Measurements from ENCODE around the gene EIF5B. TPM values are rescaled to one million over a fixed set of nuclear protein-coding genes. Genes with fewer than 3 reads are reported as not detected.
A peak's percentile ranks its signal among the peaks of the same experiment; 100 is the strongest.

The EIF5B gene
- polyA plus RNA-seq, 1 experiment: 4.8 TPM

DNA sequence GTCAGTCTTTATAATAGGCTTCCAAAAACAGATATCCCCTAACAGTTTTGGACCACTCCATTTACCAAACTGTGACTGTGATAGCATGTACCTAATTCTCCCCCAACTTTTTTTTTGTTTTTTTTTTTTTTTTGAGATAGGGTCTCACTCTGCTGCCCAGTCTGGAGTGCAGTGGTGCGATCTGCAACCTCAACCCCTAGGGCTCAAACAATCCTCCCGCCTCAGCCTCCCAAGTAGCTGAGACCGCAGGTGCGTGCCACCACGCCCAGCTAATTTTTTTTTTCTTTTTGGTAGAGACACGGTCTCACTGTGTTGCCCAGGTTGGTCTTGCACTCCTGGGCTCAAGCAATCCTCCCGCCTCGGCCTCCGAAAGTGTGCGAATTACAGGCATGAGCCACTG, 99.7 kb downstream of the EIF5B start:
- ChIA-PET CTCF (interaction anchor here (0.8 to 1.4 kb wide), 3 partner anchors 11 to 818 kb away, joined by 3 to 4 read pairs (median 3); no protein-coding TSS in a partner anchor), POLR2A (no interaction called here)
- Histone ChIP-seq H3K4me3 (ENCODE audit: low read depth, low read length) (no peak overlapping the region), H3K27me3 (ENCODE audit: control insufficient read depth, insufficient read depth, low read length) (no peaks in the 10 kb centered on the region), H3K36me3 (ENCODE audit: control insufficient read depth, insufficient read depth, low read length) (peaks cover 9% of the 10 kb centered on the region; the same call in 1 of the 2 replicates)
- DNase-seq (ENCODE audit: low read depth): no peak
- TF ChIP-seq, protein P1, sequence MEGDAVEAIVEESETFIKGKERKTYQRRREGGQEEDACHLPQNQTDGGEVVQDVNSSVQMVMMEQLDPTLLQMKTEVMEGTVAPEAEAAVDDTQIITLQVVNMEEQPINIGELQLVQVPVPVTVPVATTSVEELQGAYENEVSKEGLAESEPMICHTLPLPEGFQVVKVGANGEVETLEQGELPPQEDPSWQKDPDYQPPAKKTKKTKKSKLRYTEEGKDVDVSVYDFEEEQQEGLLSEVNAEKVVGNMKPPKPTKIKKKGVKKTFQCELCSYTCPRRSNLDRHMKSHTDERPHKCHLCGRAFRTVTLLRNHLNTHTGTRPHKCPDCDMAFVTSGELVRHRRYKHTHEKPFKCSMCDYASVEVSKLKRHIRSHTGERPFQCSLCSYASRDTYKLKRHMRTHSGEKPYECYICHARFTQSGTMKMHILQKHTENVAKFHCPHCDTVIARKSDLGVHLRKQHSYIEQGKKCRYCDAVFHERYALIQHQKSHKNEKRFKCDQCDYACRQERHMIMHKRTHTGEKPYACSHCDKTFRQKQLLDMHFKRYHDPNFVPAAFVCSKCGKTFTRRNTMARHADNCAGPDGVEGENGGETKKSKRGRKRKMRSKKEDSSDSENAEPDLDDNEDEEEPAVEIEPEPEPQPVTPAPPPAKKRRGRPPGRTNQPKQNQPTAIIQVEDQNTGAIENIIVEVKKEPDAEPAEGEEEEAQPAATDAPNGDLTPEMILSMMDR (IDR thresholded peaks at IDR 0.05; ENCODE audit: insufficient read depth, low read depth, low read length): no peak

DNA sequence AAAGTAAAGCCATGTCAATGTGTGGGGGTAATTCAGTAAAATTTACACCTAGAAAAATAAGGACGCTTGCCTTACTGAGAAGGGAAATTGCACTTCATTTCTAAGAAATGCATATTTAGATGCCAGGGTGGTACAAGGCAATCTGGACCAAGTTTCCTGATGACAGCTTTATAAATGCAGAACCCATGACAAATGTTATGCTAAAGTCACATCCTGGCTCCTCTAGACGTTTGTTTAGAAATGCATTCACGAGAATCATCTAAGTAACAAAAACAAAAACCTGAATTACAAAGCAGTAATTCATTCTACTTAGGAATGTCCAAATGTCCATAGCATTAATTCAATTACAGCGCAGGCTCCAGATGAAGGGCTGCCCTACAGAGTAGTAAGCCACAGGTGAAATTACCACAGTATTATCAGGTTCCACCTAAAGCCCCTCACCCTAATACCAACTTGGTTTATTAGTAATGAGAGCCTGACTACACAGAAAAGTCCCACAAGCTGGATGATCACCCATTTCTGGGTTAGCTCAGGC, 102.8 kb downstream of the EIF5B start:
- H3K36me3 ChIP-seq (ENCODE audit: control insufficient read depth, insufficient read depth, low read length): peaks cover 9% of the 10 kb centered on the region; the same call in 1 of the 2 replicates
- no peaks in the 10 kb centered on the region for H3K27me3 ChIP-seq (ENCODE audit: control insufficient read depth, insufficient read depth, low read length)
- POLR2A ChIA-PET: no interaction called here
- DNase-seq (ENCODE audit: low read depth): no peak
- TF ChIP-seq, protein P1 (IDR thresholded peaks at IDR 0.05; ENCODE audit: insufficient read depth, low read depth, low read length): no peak
- H3K4me3 ChIP-seq (ENCODE audit: low read depth, low read length): no peak overlapping the region
- CTCF ChIA-PET: no interaction called here

DNA sequence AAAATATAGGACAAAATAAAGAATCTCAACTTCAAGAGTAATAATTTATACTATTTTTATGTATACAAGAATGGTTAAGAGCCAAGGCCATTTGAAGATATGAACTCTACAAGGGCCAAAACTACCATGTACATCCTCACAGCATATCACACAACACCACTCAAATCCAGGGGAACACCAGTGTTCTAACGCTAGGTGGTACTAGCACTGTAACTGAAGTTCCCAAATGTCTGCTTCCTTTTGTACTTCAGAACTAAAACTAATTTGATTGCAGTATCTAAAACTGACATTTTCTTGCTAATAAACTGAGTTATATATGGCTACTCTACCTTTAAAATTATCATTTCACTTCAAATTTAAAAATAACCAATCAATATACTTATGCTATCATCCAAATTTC, 105.6 kb downstream of the EIF5B start:
- Histone ChIP-seq H3K4me3 (ENCODE audit: low read depth, low read length) (no peak overlapping the region), H3K27me3 (ENCODE audit: control insufficient read depth, insufficient read depth, low read length) (no peaks in the 10 kb centered on the region), H3K36me3 (ENCODE audit: control insufficient read depth, insufficient read depth, low read length) (peaks cover 7% of the 10 kb centered on the region; the same call in 1 of the 2 replicates)
- TF ChIP-seq, protein P1 (IDR thresholded peaks at IDR 0.05; ENCODE audit: insufficient read depth, low read depth, low read length): 0 out of 2 replicates have a peak, but pooled peaks have one; percentile 19
- DNase-seq (ENCODE audit: low read depth): no peak
- CTCF ChIA-PET: interaction anchor here (0.9 kb wide), 1 partner anchor 47 kb away, joined by 3 read pairs; the partner anchor contains the start of gene REV1
- POLR2A ChIA-PET: no interaction called here

DNA sequence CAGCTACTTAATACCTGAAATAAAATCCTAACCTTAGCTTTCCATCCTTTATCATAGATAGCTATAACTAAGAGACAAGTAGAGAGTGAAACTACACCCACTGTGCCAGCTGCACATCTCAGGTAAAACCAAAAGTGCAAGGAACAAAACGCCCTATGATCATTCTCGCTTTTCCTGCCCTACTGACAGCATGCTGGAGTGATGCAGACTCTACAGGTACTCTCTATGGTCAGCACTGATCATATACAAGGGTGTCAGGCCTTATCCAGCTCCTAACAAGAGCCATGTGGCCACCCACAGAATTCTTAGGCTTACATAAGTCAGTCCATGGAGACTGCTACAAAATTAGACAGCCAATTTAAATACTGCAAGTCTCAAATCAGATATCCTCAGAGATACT, 107.0 kb downstream of the EIF5B start:
- TF ChIP-seq, protein P1 (IDR thresholded peaks at IDR 0.05; ENCODE audit: insufficient read depth, low read depth, low read length): no peak
- CTCF ChIA-PET: no interaction called here
- no peak for DNase-seq (ENCODE audit: low read depth)
- POLR2A ChIA-PET: no interaction called here
- no peak overlapping the region for H3K4me3 ChIP-seq (ENCODE audit: low read depth, low read length)
- H3K27me3 ChIP-seq (ENCODE audit: control insufficient read depth, insufficient read depth, low read length): no peaks in the 10 kb centered on the region
- H3K36me3 ChIP-seq (ENCODE audit: control insufficient read depth, insufficient read depth, low read length): peaks cover 1% of the 10 kb centered on the region; the same call in 1 of the 2 replicates

DNA sequence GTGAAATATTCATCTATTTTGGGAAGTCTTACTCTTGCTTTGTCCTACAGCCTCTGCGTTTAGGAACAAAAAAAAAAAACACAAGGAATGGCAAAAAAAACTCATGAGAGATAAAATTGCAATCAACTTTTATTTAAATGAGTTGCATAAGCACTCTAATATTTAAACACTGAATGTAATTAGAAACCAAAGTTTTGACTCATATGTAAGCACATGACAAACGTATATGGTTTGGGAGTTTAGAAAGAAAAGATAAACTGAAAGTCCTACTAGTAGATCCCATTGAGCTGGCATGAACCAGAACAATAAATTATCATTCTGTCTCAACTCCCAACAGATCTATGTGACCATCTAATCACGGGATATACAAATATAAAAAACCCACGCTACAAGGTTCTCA, 107.9 kb downstream of the EIF5B start:
- H3K4me3 ChIP-seq (ENCODE audit: low read depth, low read length): no peak overlapping the region
- CTCF ChIA-PET: no interaction called here
- peaks cover 1% of the 10 kb centered on the region; the same call in 1 of the 2 replicates for H3K36me3 ChIP-seq (ENCODE audit: control insufficient read depth, insufficient read depth, low read length)
- no peak for DNase-seq (ENCODE audit: low read depth)
- TF ChIP-seq, protein P1 (IDR thresholded peaks at IDR 0.05; ENCODE audit: insufficient read depth, low read depth, low read length): no peak
- no peaks in the 10 kb centered on the region for H3K27me3 ChIP-seq (ENCODE audit: control insufficient read depth, insufficient read depth, low read length)
- POLR2A ChIA-PET: no interaction called here

Measured in BJ (cell line).